HEK293 (cell line): ENCODE measurements around the gene LRP2BP.

Experiments used
- CTCF ChIA-PET: fragments of 350-600 bp; formaldehyde crosslinking; extraction: SDS; loops from one replicate; lab custom pipeline; 2021; ENCODE audit warnings: antibody characterized with exemption; lab: Yijun Ruan, JAX
- POLR2A ChIA-PET: fragments of 300-600 bp; formaldehyde crosslinking; extraction: SDS; loops from one replicate; lab custom pipeline; 2020; ENCODE audit warnings: antibody characterized with exemption, inconsistent platforms; lab: Yijun Ruan, JAX
- H3K27ac ChIP-seq: fragments of 200-500 bp; sonication (Bioruptor generic); 2 replicates; pipeline ENCODE4 v1.5.1; 2014; ENCODE audit warnings: low read depth, low read length, control low read depth, inconsistent platforms; ENCODE audit errors: extremely low read depth
- H3K36me3 ChIP-seq, 2 experiments: fragments of 200-500 bp in 1 of 2; sonication (Bioruptor generic) in 1 of 2; 1 replicate in 1 of 2; 2 replicates in 1 of 2; pipeline ENCODE4 v1.5.1; 2014 to 2017; ENCODE audit warnings: inconsistent platforms in 2 of 2, low read length in 2 of 2; ENCODE audit not compliant: control insufficient read depth in 2 of 2, insufficient read depth in 1 of 2
- H3K4me1 ChIP-seq: fragments of 200-500 bp; sonication (Bioruptor generic); 2 replicates; pipeline ENCODE4 v1.5.1; 2014; ENCODE audit warnings: mild to moderate bottlenecking, low read length, inconsistent platforms; ENCODE audit not compliant: control insufficient read depth, insufficient read depth
- H3K4me3 ChIP-seq: 2 replicates; pipeline ENCODE4 v1.5.1; 2011; ENCODE audit warnings: low read depth, mild to moderate bottlenecking, control low read depth, low read length, moderate library complexity
- H3K9me3 ChIP-seq: fragments of 200-500 bp; sonication (Bioruptor generic); 2 replicates; pipeline ENCODE4 v1.5.1; 2014; ENCODE audit warnings: low read depth, low read length, inconsistent platforms; ENCODE audit not compliant: control insufficient read depth, insufficient read depth
- ELK4 ChIP-seq: IDR thresholded peaks from 2 replicates; pipeline ENCODE4 v1.6.1; 2011; ENCODE audit warnings: mild to moderate bottlenecking, low read depth, low read length, borderline replicate concordance
- GFI1B ChIP-seq: fragments of 450-650 bp; formaldehyde crosslinking; IDR thresholded peaks from 2 replicates; pipeline ENCODE4 v1.5.1; 2016; ENCODE audit warnings: missing biosample characterization, missing genetic modification characterization
- GLI2 ChIP-seq: fragments of 450-650 bp; formaldehyde crosslinking; IDR thresholded peaks from 2 replicates; pipeline ENCODE4; 2017; ENCODE audit warnings: missing biosample characterization, missing genetic modification characterization, low read depth, borderline replicate concordance
- PRDM2 ChIP-seq: fragments of 450-650 bp; formaldehyde crosslinking; IDR thresholded peaks from 2 replicates; pipeline ENCODE4 v1.5.1; 2016; ENCODE audit warnings: missing biosample characterization, missing genetic modification characterization, borderline replicate concordance
- REPIN1 ChIP-seq: fragments of 450-650 bp; formaldehyde crosslinking; IDR thresholded peaks from 2 replicates; pipeline ENCODE4 v1.5.1; 2017; ENCODE audit warnings: missing biosample characterization, missing genetic modification characterization, low read depth
- SP3 ChIP-seq: fragments of 450-650 bp; formaldehyde crosslinking; IDR thresholded peaks from 2 replicates; pipeline ENCODE4 v1.5.1; 2016; ENCODE audit warnings: missing biosample characterization, missing genetic modification characterization
- TCF7L2 ChIP-seq: IDR thresholded peaks from 2 replicates; pipeline ENCODE4 v1.6.1; 2011; ENCODE audit warnings: low read depth, mild to moderate bottlenecking, inconsistent platforms, low read length, moderate library complexity, borderline replicate concordance
- ZBTB10 ChIP-seq: fragments of 450-650 bp; formaldehyde crosslinking; IDR thresholded peaks from 2 replicates; pipeline ENCODE4 v1.5.1; 2016; ENCODE audit warnings: missing biosample characterization, missing genetic modification characterization
- ZNF114 ChIP-seq: fragments of 450-650 bp; formaldehyde crosslinking; IDR thresholded peaks from 2 replicates; pipeline ENCODE4 v1.5.0; 2017; ENCODE audit warnings: missing biosample characterization, missing genetic modification characterization
- ZNF140 ChIP-seq: fragments of 450-650 bp; formaldehyde crosslinking; IDR thresholded peaks from 2 replicates; pipeline ENCODE4 v1.5.1; 2016; ENCODE audit warnings: missing biosample characterization, missing genetic modification characterization
- ZNF174 ChIP-seq: fragments of 450-650 bp; formaldehyde crosslinking; IDR thresholded peaks from 2 replicates; pipeline ENCODE4 v1.5.0; 2017; ENCODE audit warnings: missing biosample characterization, mild to moderate bottlenecking, missing genetic modification characterization
- ZNF184 ChIP-seq: fragments of 450-650 bp; IDR thresholded peaks from 2 replicates; pipeline ENCODE4 v1.5.1; 2018; ENCODE audit warnings: missing biosample characterization, mild to moderate bottlenecking, missing genetic modification characterization
- ZNF19 ChIP-seq: fragments of 450-650 bp; formaldehyde crosslinking; IDR thresholded peaks from 2 replicates; pipeline ENCODE4; 2016; ENCODE audit warnings: missing biosample characterization, missing genetic modification characterization, low read depth
- ZNF302 ChIP-seq: fragments of 450-650 bp; formaldehyde crosslinking; IDR thresholded peaks from 2 replicates; pipeline ENCODE4 v1.5.1; 2016; ENCODE audit warnings: missing biosample characterization, missing genetic modification characterization, low read depth
- ZNF391 ChIP-seq: fragments of 450-650 bp; formaldehyde crosslinking; IDR thresholded peaks from 2 replicates; pipeline ENCODE4 v1.5.1; 2016; ENCODE audit warnings: low read depth, missing biosample characterization, missing genetic modification characterization, borderline replicate concordance
- ZNF473 ChIP-seq: fragments of 450-650 bp; formaldehyde crosslinking; IDR thresholded peaks from 2 replicates; pipeline ENCODE4 v1.5.1; 2017; ENCODE audit warnings: missing biosample characterization, missing genetic modification characterization
- ZNF488 ChIP-seq: fragments of 450-650 bp; formaldehyde crosslinking; IDR thresholded peaks from 2 replicates; pipeline ENCODE4 v1.5.1; 2016; ENCODE audit warnings: missing biosample characterization, missing genetic modification characterization
- ZNF544 ChIP-seq: fragments of 450-650 bp; formaldehyde crosslinking; IDR thresholded peaks from 2 replicates; pipeline ENCODE4 v1.5.0; 2017; ENCODE audit warnings: missing biosample characterization, missing genetic modification characterization
- ZNF558 ChIP-seq: fragments of 450-650 bp; formaldehyde crosslinking; IDR thresholded peaks from 2 replicates; pipeline ENCODE4 v1.5.1; 2016; ENCODE audit warnings: missing biosample characterization, missing genetic modification characterization
- ZNF560 ChIP-seq: fragments of 450-650 bp; formaldehyde crosslinking; IDR thresholded peaks from 2 replicates; pipeline ENCODE4 v1.5.1; 2017; ENCODE audit warnings: missing biosample characterization, missing genetic modification characterization, borderline replicate concordance
- ZNF585B ChIP-seq: fragments of 450-650 bp; formaldehyde crosslinking; IDR thresholded peaks from 2 replicates; pipeline ENCODE4 v1.5.1; 2016; ENCODE audit warnings: missing biosample characterization, missing genetic modification characterization
- ZNF621 ChIP-seq: fragments of 450-650 bp; formaldehyde crosslinking; IDR thresholded peaks from 2 replicates; pipeline ENCODE4 v1.5.1; 2017; ENCODE audit warnings: missing biosample characterization, missing genetic modification characterization
- ZNF623 ChIP-seq: fragments of 450-650 bp; formaldehyde crosslinking; IDR thresholded peaks from 2 replicates; pipeline ENCODE4 v1.5.1; 2016; ENCODE audit warnings: missing biosample characterization, missing genetic modification characterization
- ZNF645 ChIP-seq: fragments of 450-650 bp; formaldehyde crosslinking; IDR thresholded peaks from 2 replicates; pipeline ENCODE4; 2016; ENCODE audit warnings: missing biosample characterization, missing genetic modification characterization
- ZNF777 ChIP-seq: fragments of 450-650 bp; formaldehyde crosslinking; IDR thresholded peaks from 2 replicates; pipeline ENCODE4 v1.5.1; 2017; ENCODE audit warnings: missing biosample characterization, missing genetic modification characterization, borderline replicate concordance
- ZNF792 ChIP-seq: fragments of 450-650 bp; formaldehyde crosslinking; IDR thresholded peaks from 2 replicates; pipeline ENCODE4 v1.5.1; 2016; ENCODE audit warnings: missing biosample characterization, missing genetic modification characterization

LRP2BP gene

GRCh38 chr4:185335579-185335978, 60.1 kb downstream of the LRP2BP start:
- no peak for TF ChIP-seq GFI1B
- TF ChIP-seq ZNF114 (tag by site-specific recombination) = no peak
- TF ChIP-seq ZNF174 (tag by site-specific recombination) = no peak
- TF ChIP-seq ZNF621 = no peak
- no peak for TF ChIP-seq REPIN1
- TF ChIP-seq TCF7L2 = no peak
- TF ChIP-seq ZNF391 (tag by site-specific recombination) = no peak
- no peak for TF ChIP-seq ZNF473 (tag by site-specific recombination)
- no peak for TF ChIP-seq ZNF777
- TF ChIP-seq ELK4 = no peak
- no peak for TF ChIP-seq ZNF19 (tag by site-specific recombination)
- no peak for TF ChIP-seq ZNF623 (tag by site-specific recombination)
- TF ChIP-seq SP3 (tag by site-specific recombination) = no peak
- no peak for TF ChIP-seq ZNF792 (tag by site-specific recombination)
- TF ChIP-seq ZNF302 (tag by site-specific recombination) = no peak
- TF ChIP-seq ZNF645 (tag by site-specific recombination) = no peak
- TF ChIP-seq GLI2 (tag by site-specific recombination) = no peak
- no peak for TF ChIP-seq ZNF585B (tag by site-specific recombination)
- TF ChIP-seq PRDM2 (tag by site-specific recombination) = no peak
- no peak for TF ChIP-seq ZNF558
- H3K4me3 ChIP-seq = no peak overlapping the region
- POLR2A ChIA-PET = no interaction called here

GRCh38 chr4:185334326-185334725, 61.4 kb downstream of the LRP2BP start:
- Histone ChIP-seq H3K4me3 (no peak overlapping the region), H3K36me3 (peaks cover 0 to 22% of the 10 kb centered on the region in 2 experiments; a peak in 2 of 3 replicates), H3K27ac (no peak overlapping the region), H3K4me1 (no peaks in the 10 kb centered on the region), H3K9me3 (no peaks in the 10 kb centered on the region)
- ChIA-PET CTCF (interaction anchor here (0.6 to 0.8 kb wide), 2 partner anchors 8 to 12 kb away, joined by 3 read pairs; no protein-coding TSS in a partner anchor), POLR2A (no interaction called here)
- TF ChIP-seq ZNF184 = no peak
- no peak for TF ChIP-seq ZNF560 (tag by site-specific recombination)
- no peak for TF ChIP-seq ZNF544 (tag by site-specific recombination)
- TF ChIP-seq ZNF488 (tag by site-specific recombination) = no peak
- no peak for TF ChIP-seq ZBTB10
- no peak for TF ChIP-seq ZNF140 (tag by site-specific recombination)

More at GRCh38 chr4:185335579-185335978, 60.1 kb downstream of the LRP2BP start:
- peaks cover 0 to 24% of the 10 kb centered on the region in 2 experiments; a peak in 2 of 3 replicates for H3K36me3 ChIP-seq
- no peaks in the 10 kb centered on the region for H3K4me1 ChIP-seq
- CTCF ChIA-PET = no interaction called here
- H3K9me3 ChIP-seq = no peaks in the 10 kb centered on the region
- H3K27ac ChIP-seq = no peak overlapping the region
